T-helper 2 cell (primary cell): Measurements from ENCODE around the gene PDIA2.
"Not testable (repeated sequence)": the region's sequence is repeated elsewhere in the genome, so short reads cannot be mapped to it uniquely, and the experiment has no call there.

Experiments
- DNase-seq, 5 experiments: peaks; one replicate each; pipeline versions ENCODE4 v3.0.0 to v3.0.0-alpha.2; 2012 to 2022
- total RNA-seq, 2 donors: gene quantifications; one replicate each; lab custom pipeline; 2026; lab: John Stamatoyannopoulos, UW

Gene PDIA2
- total RNA-seq: 0 to 0.13 reads per million in 2 donors

GRCh38 chr16:283033-283805 is at the start of gene PDIA2:
Gene PDIA2 (plus strand): TSS chr16:283164. CDS start chr16:283170, 6 bp downstream.
- no peak for DNase-seq

GRCh38 chr16:234468-235305 is 48.3 kb upstream of the PDIA2 start, which contains the start of gene FAM234A:
Gene FAM234A (plus strand): TSS chr16:234821. CDS start chr16:254414, 19,593 bp downstream.
- peak; percentile 87 to 95 (median 93) for DNase-seq

DNA sequence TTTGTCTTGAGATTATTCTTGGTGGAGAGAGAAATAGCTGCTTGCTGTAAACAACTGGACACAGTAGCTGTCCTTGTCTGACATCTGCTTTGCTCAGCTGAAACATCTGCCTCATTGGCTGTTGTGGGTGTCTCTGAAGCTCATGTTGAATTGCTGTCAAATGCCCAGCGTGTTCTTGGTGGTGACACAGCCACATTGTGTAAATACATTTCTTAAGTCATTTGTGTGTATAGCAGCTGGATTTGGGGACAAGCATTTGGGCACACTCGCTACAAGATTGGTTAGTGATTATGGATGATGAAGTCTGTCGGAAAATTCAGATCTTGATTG is 43.1 kb upstream of the PDIA2 start:
- no peak for DNase-seq

GRCh38 chr16:240559-240958 is 42.4 kb upstream of the PDIA2 start:
- no peak for DNase-seq

DNA sequence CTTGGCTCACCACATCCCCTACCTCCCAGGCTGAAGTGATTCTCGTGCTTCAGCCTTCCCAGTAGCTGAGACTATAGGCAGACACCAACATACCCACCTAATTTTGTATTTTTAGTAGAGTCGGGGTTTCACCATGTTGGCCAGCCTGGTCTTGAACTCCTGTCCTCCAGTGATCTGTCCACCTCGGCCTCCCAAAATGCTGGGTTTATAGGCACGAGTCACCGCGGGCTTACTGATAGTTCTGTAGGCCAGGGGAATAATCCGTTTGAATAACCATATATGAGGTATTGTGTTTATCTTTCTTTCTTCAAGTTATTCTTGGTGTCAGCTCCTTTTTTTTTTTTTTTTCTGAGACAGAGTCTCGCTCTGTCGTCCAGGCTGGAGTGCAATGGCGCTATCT is 40.7 kb upstream of the PDIA2 start:
- no peak for DNase-seq

- DNase-seq: no peak
Measured at GRCh38 chr16:243348-243747, 39.6 kb upstream of the PDIA2 start.

DNA sequence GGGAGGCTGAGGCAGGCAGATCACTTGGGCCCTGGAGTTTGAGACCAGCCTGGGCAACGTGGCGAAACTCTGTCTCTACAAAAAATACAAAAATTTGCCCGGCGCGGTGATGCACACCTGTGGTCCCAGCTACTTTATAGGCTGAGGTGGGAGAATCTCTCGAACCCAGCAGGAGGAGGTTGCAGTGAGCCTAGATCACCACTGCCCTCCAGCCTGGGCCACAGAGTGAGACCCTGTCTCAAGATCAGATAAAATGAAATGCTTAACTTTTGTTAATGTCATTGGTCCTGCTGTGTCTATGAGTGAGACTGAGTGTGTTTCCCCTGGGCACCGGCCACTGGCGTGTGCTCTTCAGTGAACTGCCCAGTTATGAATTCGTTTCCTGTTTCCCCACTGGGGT is 37.9 kb upstream of the PDIA2 start:
- DNase-seq: no peak

- no peak for DNase-seq
Measured at GRCh38 chr16:247027-247426, 35.9 kb upstream of the PDIA2 start.

GRCh38 chr16:249431-249830 is 33.5 kb upstream of the PDIA2 start:
- DNase-seq: no peak

GRCh38 chr16:252366-253337 is 30.3 kb upstream of the PDIA2 start:
- peak in 2 of 5 experiments; percentile 16 to 60 for DNase-seq

- DNase-seq: peak in 1 of 5 experiments; percentile 18
Measured at GRCh38 chr16:253833-254232, 29.1 kb upstream of the PDIA2 start.

GRCh38 chr16:254461-254860 is 28.5 kb upstream of the PDIA2 start:
- DNase-seq: no peak

- DNase-seq: no peak
Measured at GRCh38 chr16:255183-255582, 27.8 kb upstream of the PDIA2 start.

DNA sequence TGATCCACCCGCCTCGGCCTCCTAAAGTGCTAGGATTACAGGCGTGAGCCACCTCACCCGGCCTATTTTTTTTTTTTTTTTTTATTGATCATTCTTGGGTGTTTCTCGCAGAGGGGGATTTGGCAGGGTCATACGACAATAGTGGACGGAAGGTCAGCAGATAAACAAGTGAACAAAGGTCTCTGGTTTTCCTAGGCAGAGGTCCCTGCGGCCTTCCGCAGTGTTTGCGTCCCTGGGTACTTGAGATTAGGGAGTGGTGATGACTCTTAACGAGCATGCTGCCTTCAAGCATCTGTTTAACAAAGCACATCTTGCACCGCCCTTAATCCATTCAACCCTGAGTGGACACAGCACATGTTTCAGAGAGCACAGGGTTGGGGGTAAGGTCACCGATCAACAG is 24.9 kb upstream of the PDIA2 start:
- DNase-seq: not testable (repeated sequence)

DNA sequence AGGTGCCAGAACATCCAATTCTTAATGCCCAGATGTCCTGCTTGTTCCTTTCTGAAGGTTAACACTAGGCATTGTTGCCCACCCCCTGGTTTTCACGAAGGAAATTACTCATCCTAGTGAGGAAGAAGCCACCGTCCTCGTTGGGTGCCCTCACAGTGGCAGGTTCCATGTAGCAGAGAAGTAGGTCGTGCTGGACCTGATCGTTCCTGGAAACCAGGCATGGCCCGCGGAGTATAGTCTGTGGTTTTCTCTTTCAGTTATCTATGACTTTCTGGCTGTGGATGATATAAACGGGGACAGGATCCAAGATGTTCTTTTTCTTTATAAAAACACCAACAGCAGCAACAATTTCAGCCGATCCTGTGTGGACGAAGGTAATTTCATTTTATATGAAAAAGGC is 23.7 kb upstream of the PDIA2 start:
- DNase-seq: no peak

GRCh38 chr16:259814-260253 is 23.1 kb upstream of the PDIA2 start:
- DNase-seq: no peak

GRCh38 chr16:260326-260725 is 22.6 kb upstream of the PDIA2 start:
- no peak for DNase-seq

DNA sequence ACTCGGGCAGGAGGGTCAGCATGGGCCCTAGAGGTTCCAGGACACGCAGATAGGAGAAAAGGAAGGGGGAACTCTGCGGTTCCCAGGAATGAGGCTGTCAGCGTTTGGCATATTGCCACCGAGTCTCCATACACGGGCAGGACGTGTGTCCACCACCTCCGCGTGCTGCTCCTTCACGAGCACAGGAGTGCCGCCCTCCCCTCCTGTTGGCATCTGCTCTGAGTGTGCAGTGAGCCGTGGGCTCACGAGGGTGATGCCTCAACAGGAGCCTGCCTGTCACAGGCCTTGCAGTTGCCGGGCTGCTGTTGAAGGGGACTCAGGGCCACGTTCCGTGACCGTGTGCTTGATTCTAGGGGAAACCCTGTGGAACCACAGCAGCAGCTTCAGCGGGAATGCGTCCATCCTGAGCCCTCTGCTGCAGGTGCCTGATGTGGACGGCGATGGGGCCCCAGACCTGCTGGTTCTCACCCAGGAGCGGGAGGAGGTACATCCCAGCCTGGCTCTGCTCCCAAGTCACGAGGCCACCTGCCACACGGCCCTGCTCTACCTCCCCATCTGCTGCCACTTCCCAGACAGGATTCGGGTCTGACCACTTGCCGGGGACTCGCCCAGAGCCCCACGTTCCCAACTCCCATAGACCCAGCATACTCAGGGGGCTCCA is 21.8 kb upstream of the PDIA2 start:
- no peak for DNase-seq

DNA sequence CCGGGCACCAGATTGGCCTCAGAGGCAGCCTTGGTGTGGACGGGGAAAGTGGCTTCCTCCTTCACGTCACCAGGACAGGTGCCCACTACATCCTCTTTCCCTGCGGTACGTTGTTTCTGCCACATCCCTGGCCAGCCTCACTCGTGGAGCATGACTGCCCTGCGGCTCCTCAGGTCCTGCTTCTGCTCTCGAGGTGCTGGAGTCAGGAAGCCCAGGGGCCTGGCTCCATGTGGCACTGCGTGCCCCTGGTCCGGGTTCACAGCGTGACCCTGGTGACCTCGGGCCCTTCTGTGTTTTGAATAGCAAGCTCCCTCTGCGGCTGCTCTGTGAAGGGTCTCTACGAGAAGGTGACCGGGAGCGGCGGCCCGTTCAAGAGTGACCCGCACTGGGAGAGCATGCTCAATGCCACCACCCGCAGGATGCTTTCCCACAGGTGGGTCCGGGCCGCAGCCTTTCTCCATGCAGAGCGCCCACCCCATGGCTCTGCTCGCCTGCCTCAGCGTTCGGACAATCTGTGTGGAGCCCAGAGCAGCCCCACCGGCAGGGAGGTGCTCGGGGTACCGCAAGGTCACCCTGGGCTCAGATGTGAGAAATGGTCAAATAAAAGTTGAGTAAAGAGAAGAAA is 20.7 kb upstream of the PDIA2 start:
- DNase-seq: no peak

DNA sequence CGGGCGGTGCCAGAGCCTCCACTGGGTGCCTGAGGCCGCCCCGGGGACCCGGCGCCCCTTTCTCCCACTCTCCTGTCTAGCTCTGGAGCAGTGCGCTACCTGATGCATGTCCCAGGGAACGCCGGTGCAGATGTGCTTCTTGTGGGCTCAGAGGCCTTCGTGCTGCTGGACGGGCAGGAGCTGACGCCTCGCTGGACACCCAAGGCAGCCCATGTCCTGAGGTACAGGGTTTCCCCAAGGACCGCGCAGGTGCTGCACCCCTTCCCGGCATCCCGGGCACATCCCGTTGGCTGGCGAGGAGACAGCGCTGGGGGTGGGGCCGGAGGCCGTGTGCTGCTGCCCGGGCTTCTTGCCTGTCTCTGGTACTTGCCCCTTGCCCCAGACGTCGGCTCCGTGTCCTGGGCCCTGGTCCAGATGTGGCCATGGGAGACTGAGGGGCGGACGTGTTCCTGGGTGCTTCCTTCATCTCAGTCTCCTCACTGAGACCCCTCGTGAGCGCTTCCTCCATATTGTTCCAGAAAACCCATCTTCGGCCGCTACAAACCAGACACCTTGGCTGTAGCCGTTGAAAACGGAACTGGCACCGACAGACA is 19.7 kb upstream of the PDIA2 start:
- no peak for DNase-seq

DNA sequence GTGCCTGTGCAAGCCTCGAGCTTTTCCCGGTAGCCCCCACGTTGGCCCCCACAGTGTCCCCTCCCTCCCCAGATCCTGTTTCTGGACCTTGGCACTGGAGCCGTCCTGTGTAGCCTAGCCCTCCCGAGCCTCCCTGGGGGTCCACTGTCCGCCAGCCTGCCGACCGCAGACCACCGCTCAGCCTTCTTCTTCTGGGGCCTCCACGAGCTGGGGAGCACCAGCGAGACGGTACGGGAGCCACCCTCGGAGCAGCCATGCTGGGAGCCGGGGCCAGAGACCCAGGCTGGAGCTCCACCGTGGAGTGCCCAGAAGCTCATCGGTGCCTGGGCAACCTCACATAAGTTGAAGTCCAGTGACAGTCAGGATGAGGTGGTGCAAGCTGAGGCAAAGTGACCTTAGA is 19.0 kb upstream of the PDIA2 start:
- no peak for DNase-seq
